ENCODE results near the gene CD63. TPM values are rescaled to one million over a fixed set of nuclear protein-coding genes. Genes with fewer than 3 reads are reported as not detected.

The CD63 gene
- total and polyA plus RNA-seq, 5 donors from 2014 or later, result 46.4 to 205 (median 167) TPM

GRCh38 chr12:55686366-55687010, 42.3 kb downstream of the CD63 start:
- Mint-ChIP-seq H3K27ac (peak overlapping the region in 1 of 3 donors; percentile 56), H3K27me3 (peaks cover 7% of the 10 kb centered on the region), H3K36me3 (no peaks in the 10 kb centered on the region), H3K4me1 (peaks cover 0 to 11% (median 1%) of the 10 kb centered on the region in 4 donors), H3K4me3 (no peak overlapping the region), H3K9me3 (peaks cover 0 to 2% (median 0%) of the 10 kb centered on the region in 7 donors)
- Histone ChIP-seq H3K36me3 (ENCODE audit: control insufficient read depth, insufficient read depth, low read length) (no peaks in the 10 kb centered on the region), H3K27me3 (ENCODE audit: control insufficient read depth, insufficient read depth, low read length) (peaks cover 3% of the 10 kb centered on the region), H3K27ac (ENCODE audit: insufficient read depth, low read length, poor library complexity, severe bottlenecking) (no peak overlapping the region), H3K4me3 (ENCODE audit: low read depth, low read length) (no peak overlapping the region), H3K9me3 (ENCODE audit: control insufficient read depth in 2 of 2, low read length in 2 of 2) (no peaks in the 10 kb centered on the region), H3K4me1 (ENCODE audit: control insufficient read depth, insufficient read depth, low read length, poor library complexity, severe bottlenecking) (no peaks in the 10 kb centered on the region)
- no peak for ATAC-seq (ENCODE audit: low read depth in 2 of 2)
- DNase-seq, result no peak

- ATAC-seq (ENCODE audit: low read depth in 2 of 2) (no peak), DNase-seq (no peak)
- peaks cover 12% of the 10 kb centered on the region for H3K27me3 Mint-ChIP-seq
- Histone ChIP-seq H3K4me3 (ENCODE audit: low read depth, low read length) (no peak overlapping the region), H3K4me1 (ENCODE audit: control insufficient read depth, insufficient read depth, low read length, poor library complexity, severe bottlenecking) (no peaks in the 10 kb centered on the region), H3K27ac (ENCODE audit: insufficient read depth, low read length, poor library complexity, severe bottlenecking) (no peak overlapping the region), H3K27me3 (ENCODE audit: control insufficient read depth, insufficient read depth, low read length) (peaks cover 3% of the 10 kb centered on the region), H3K9me3 (ENCODE audit: control insufficient read depth in 2 of 2, low read length in 2 of 2) (no peaks in the 10 kb centered on the region), H3K36me3 (ENCODE audit: control insufficient read depth, insufficient read depth, low read length) (no peaks in the 10 kb centered on the region)
- no peak overlapping the region for H3K4me3 Mint-ChIP-seq
- H3K27ac Mint-ChIP-seq, result peak overlapping the region in 1 of 3 donors; percentile 56
- H3K36me3 Mint-ChIP-seq, result no peaks in the 10 kb centered on the region
- peaks cover 0 to 2% (median 0%) of the 10 kb centered on the region in 7 donors for H3K9me3 Mint-ChIP-seq
- H3K4me1 Mint-ChIP-seq, result peaks cover 0 to 17% (median 0%) of the 10 kb centered on the region in 4 donors
These were observed 43.1 kb downstream of the CD63 start for GRCh38 chr12:55685671-55686070.

- no peaks in the 10 kb centered on the region for H3K36me3 Mint-ChIP-seq
These were observed 43.9 kb downstream of the CD63 start for GRCh38 chr12:55684761-55685370.

GRCh38 chr12:55683676-55684075, 45.1 kb downstream of the CD63 start:
- H3K36me3 Mint-ChIP-seq, result no peaks in the 10 kb centered on the region
- Histone ChIP-seq H3K4me3 (ENCODE audit: low read depth, low read length) (no peak overlapping the region), H3K36me3 (ENCODE audit: control insufficient read depth, insufficient read depth, low read length) (no peaks in the 10 kb centered on the region), H3K9me3 (ENCODE audit: control insufficient read depth in 2 of 2, low read length in 2 of 2) (no peaks in the 10 kb centered on the region), H3K27ac (ENCODE audit: insufficient read depth, low read length, poor library complexity, severe bottlenecking) (no peak overlapping the region), H3K4me1 (ENCODE audit: control insufficient read depth, insufficient read depth, low read length, poor library complexity, severe bottlenecking) (no peaks in the 10 kb centered on the region), H3K27me3 (ENCODE audit: control insufficient read depth, insufficient read depth, low read length) (peaks cover 9% of the 10 kb centered on the region)
- H3K27me3 Mint-ChIP-seq, result peaks cover 27% of the 10 kb centered on the region
- peak overlapping the region in 1 of 4 donors; percentile 34 for H3K4me3 Mint-ChIP-seq
- no peak overlapping the region for H3K27ac Mint-ChIP-seq
- ATAC-seq (ENCODE audit: low read depth in 2 of 2) (no peak), DNase-seq (no peak)
- peaks cover 0 to 17% (median 0%) of the 10 kb centered on the region in 4 donors for H3K4me1 Mint-ChIP-seq
- peaks cover 0 to 2% (median 0%) of the 10 kb centered on the region in 7 donors for H3K9me3 Mint-ChIP-seq

More at GRCh38 chr12:55684761-55685370, 43.9 kb downstream of the CD63 start:
- Mint-ChIP-seq H3K27me3 (peaks cover 20% of the 10 kb centered on the region), H3K27ac (no peak overlapping the region), H3K4me3 (no peak overlapping the region), H3K4me1 (peaks cover 0 to 17% (median 0%) of the 10 kb centered on the region in 4 donors), H3K9me3 (peaks cover 0 to 2% (median 0%) of the 10 kb centered on the region in 7 donors)
- Histone ChIP-seq H3K9me3 (ENCODE audit: control insufficient read depth in 2 of 2, low read length in 2 of 2) (no peaks in the 10 kb centered on the region), H3K4me3 (ENCODE audit: low read depth, low read length) (no peak overlapping the region), H3K27ac (ENCODE audit: insufficient read depth, low read length, poor library complexity, severe bottlenecking) (no peak overlapping the region), H3K36me3 (ENCODE audit: control insufficient read depth, insufficient read depth, low read length) (no peaks in the 10 kb centered on the region), H3K27me3 (ENCODE audit: control insufficient read depth, insufficient read depth, low read length) (peaks cover 6% of the 10 kb centered on the region), H3K4me1 (ENCODE audit: control insufficient read depth, insufficient read depth, low read length, poor library complexity, severe bottlenecking) (no peaks in the 10 kb centered on the region)
- ATAC-seq (ENCODE audit: low read depth in 2 of 2), result no peak
- no peak for DNase-seq

- no peaks in the 10 kb centered on the region for H3K36me3 Mint-ChIP-seq
- no peak overlapping the region for H3K4me3 ChIP-seq (ENCODE audit: low read depth, low read length)
- no peak overlapping the region for H3K27ac ChIP-seq (ENCODE audit: insufficient read depth, low read length, poor library complexity, severe bottlenecking)
- peaks cover 0 to 12% (median 0%) of the 10 kb centered on the region in 4 donors for H3K4me1 Mint-ChIP-seq
- no peaks in the 10 kb centered on the region for H3K36me3 ChIP-seq (ENCODE audit: control insufficient read depth, insufficient read depth, low read length)
- H3K27me3 Mint-ChIP-seq, result peaks cover 27% of the 10 kb centered on the region
- no peak overlapping the region for H3K4me3 Mint-ChIP-seq
- H3K9me3 Mint-ChIP-seq, result peaks cover 0 to 2% (median 0%) of the 10 kb centered on the region in 7 donors
- H3K9me3 ChIP-seq (ENCODE audit: control insufficient read depth in 2 of 2, low read length in 2 of 2), result no peaks in the 10 kb centered on the region
- DNase-seq, result no peak
- H3K27ac Mint-ChIP-seq, result no peak overlapping the region
- H3K4me1 ChIP-seq (ENCODE audit: control insufficient read depth, insufficient read depth, low read length, poor library complexity, severe bottlenecking), result no peaks in the 10 kb centered on the region
- no peak for ATAC-seq (ENCODE audit: low read depth in 2 of 2)
- peaks cover 9% of the 10 kb centered on the region for H3K27me3 ChIP-seq (ENCODE audit: control insufficient read depth, insufficient read depth, low read length)
These were observed 46.6 kb downstream of the CD63 start for GRCh38 chr12:55682087-55682796.

- Mint-ChIP-seq H3K36me3 (no peaks in the 10 kb centered on the region), H3K4me3 (no peak overlapping the region), H3K27ac (no peak overlapping the region), H3K27me3 (peaks cover 32% of the 10 kb centered on the region), H3K4me1 (peaks cover 0 to 8% (median 0%) of the 10 kb centered on the region in 4 donors), H3K9me3 (peaks cover 0 to 2% (median 0%) of the 10 kb centered on the region in 7 donors)
- ATAC-seq (ENCODE audit: low read depth in 2 of 2), result no peak
- H3K4me1 ChIP-seq (ENCODE audit: control insufficient read depth, insufficient read depth, low read length, poor library complexity, severe bottlenecking), result no peaks in the 10 kb centered on the region
- no peak overlapping the region for H3K4me3 ChIP-seq (ENCODE audit: low read depth, low read length)
- H3K36me3 ChIP-seq (ENCODE audit: control insufficient read depth, insufficient read depth, low read length), result no peaks in the 10 kb centered on the region
- peaks cover 11% of the 10 kb centered on the region for H3K27me3 ChIP-seq (ENCODE audit: control insufficient read depth, insufficient read depth, low read length)
- no peaks in the 10 kb centered on the region for H3K9me3 ChIP-seq (ENCODE audit: control insufficient read depth in 2 of 2, low read length in 2 of 2)
- H3K27ac ChIP-seq (ENCODE audit: insufficient read depth, low read length, poor library complexity, severe bottlenecking), result no peak overlapping the region
- DNase-seq, result no peak
These were observed 47.4 kb downstream of the CD63 start for GRCh38 chr12:55681142-55682077.

- Histone ChIP-seq H3K36me3 (ENCODE audit: control insufficient read depth, insufficient read depth, low read length) (no peaks in the 10 kb centered on the region), H3K27ac (ENCODE audit: insufficient read depth, low read length, poor library complexity, severe bottlenecking) (no peak overlapping the region), H3K4me3 (ENCODE audit: low read depth, low read length) (no peak overlapping the region), H3K4me1 (ENCODE audit: control insufficient read depth, insufficient read depth, low read length, poor library complexity, severe bottlenecking) (no peaks in the 10 kb centered on the region), H3K27me3 (ENCODE audit: control insufficient read depth, insufficient read depth, low read length) (peaks cover 12% of the 10 kb centered on the region), H3K9me3 (ENCODE audit: control insufficient read depth in 2 of 2, low read length in 2 of 2) (no peaks in the 10 kb centered on the region)
- Mint-ChIP-seq H3K4me3 (no peak overlapping the region), H3K27me3 (peaks cover 43% of the 10 kb centered on the region), H3K4me1 (peaks cover 0 to 8% (median 0%) of the 10 kb centered on the region in 4 donors), H3K9me3 (no peaks in the 10 kb centered on the region), H3K27ac (no peak overlapping the region), H3K36me3 (no peaks in the 10 kb centered on the region)
- ATAC-seq (ENCODE audit: low read depth in 2 of 2) (no peak), DNase-seq (no peak)
These were observed 49.1 kb downstream of the CD63 start for GRCh38 chr12:55679691-55680090.

Measured in CD4-positive, CD25-positive, alpha-beta regulatory T cell (primary cell).